K562 (cell line): ENCODE measurements around the gene CLCN1. TPM values are rescaled to one million over a fixed set of nuclear protein-coding genes. Genes with fewer than 3 reads are reported as not detected.

Source experiments
- AFF4 ChIP-seq: sonication (generic); formaldehyde crosslinking; IDR thresholded peaks from 2 replicates; pipeline ENCODE4 v1.8.0; 2023; ENCODE audit warnings: mild to moderate bottlenecking, missing genetic modification reagents
- ETV1 ChIP-seq: fragments of 450-650 bp; conservative IDR thresholded peaks from 2 replicates; pipeline ENCODE4 v1.6.1; 2016; ENCODE audit warnings: missing genetic modification characterization, control low read depth, low read depth, missing compliant biosample characterization
- FOXK1 ChIP-seq: sonication (generic); formaldehyde crosslinking; IDR thresholded peaks from 2 replicates; pipeline ENCODE4 v1.8.0; 2022; ENCODE audit warnings: missing genetic modification reagents, mild to moderate bottlenecking, borderline replicate concordance
- GATAD2B ChIP-seq: fragments of 450-650 bp; IDR thresholded peaks from 2 replicates; pipeline ENCODE4 v1.6.1; 2017; ENCODE audit warnings: mild to moderate bottlenecking, borderline replicate concordance
- HDAC8 ChIP-seq: fragments of 450-650 bp; IDR thresholded peaks from 2 replicates; pipeline ENCODE4 v1.6.1; 2016; ENCODE audit warnings: mild to moderate bottlenecking, missing genetic modification characterization, moderate library complexity, missing compliant biosample characterization
- HNRNPUL1 ChIP-seq: fragments of 200-400 bp; formaldehyde crosslinking; IDR thresholded peaks from 2 replicates; pipeline ENCODE4 v1.6.1; 2017; ENCODE audit warnings: low read length
- HOXB6 ChIP-seq: fragments of 250-450 bp; sonication (Bioruptor Pico); IDR thresholded peaks from 2 replicates; pipeline ENCODE4 v1.5.1; 2022; ENCODE audit warnings: mild to moderate bottlenecking, borderline replicate concordance
- MTF1 ChIP-seq: fragments of 250-450 bp; sonication (Bioruptor Pico); IDR thresholded peaks from 2 replicates; pipeline ENCODE4 v1.9.0; 2021; ENCODE audit warnings: moderate library complexity, mild to moderate bottlenecking, inconsistent platforms, borderline replicate concordance
- RBM17 ChIP-seq: fragments of 200-400 bp; formaldehyde crosslinking; IDR thresholded peaks from 2 replicates; pipeline ENCODE4 v1.6.1; 2017; ENCODE audit warnings: low read depth, mild to moderate bottlenecking, low read length, borderline replicate concordance
- RFX7 ChIP-seq: fragments of 250-450 bp; sonication (Bioruptor Pico); IDR thresholded peaks from 2 replicates; pipeline ENCODE4 v1.5.1; 2021; ENCODE audit warnings: mild to moderate bottlenecking
- RNF2 ChIP-seq: sonication (generic); IDR thresholded peaks from 2 replicates; pipeline ENCODE4 v1.6.1; 2016
- SLC30A9 ChIP-seq: fragments of 250-450 bp; sonication (Bioruptor Pico); IDR thresholded peaks from 2 replicates; pipeline ENCODE4 v1.8.0; 2022; ENCODE audit warnings: mild to moderate bottlenecking, moderate library complexity
- TBP ChIP-seq: optimal IDR thresholded peaks from 2 replicates; pipeline ENCODE3; 2011; ENCODE audit warnings: low read depth, low read length, improper control_type of control experiment
- ZNF518B ChIP-seq: fragments of 250-450 bp; sonication (Bioruptor Pico); IDR thresholded peaks from 2 replicates; pipeline ENCODE4 v1.5.0; 2021; ENCODE audit warnings: mild to moderate bottlenecking, moderate library complexity
- polyA plus RNA-seq, 8 experiments: library from polyadenylated mRNA; depleted of rRNA in 4 of 8; stranded (reverse) in 5 of 8; unstranded in 3 of 8; fragments of >200 nt; fragmentation: Nextera tagmentation in 2 of 8; fragmentation: Illumina TruSeq in 1 of 8; extraction: Ambion mirVana in 2 of 8; extraction: Trizol in 1 of 8; gene quantifications; 2 replicates each; pipeline versions ENCODE4 v1.2.1 to v1.2.3, GENCODE V29; 2011 to 2014; ENCODE audit warnings: inconsistent platforms in 1 of 8, missing spikeins in 1 of 8
- total RNA-seq, 7 experiments: library from RNA; depleted of rRNA in 6 of 7; stranded (reverse); fragments of >200 nt in 6 of 7; fragmentation: Illumina TruSeq in 2 of 7; extraction: Trizol in 2 of 7; gene quantifications; 2 replicates each; pipeline versions ENCODE4 v1.2.1 to v1.2.3, GENCODE V29; 2011 to 2021; ENCODE audit warnings: low replicate concordance in 1 of 7
- TF ChIP-seq, protein P1 (sequence below): fragments of 250-450 bp; sonication (Bioruptor Pico); IDR thresholded peaks from 2 replicates; pipeline ENCODE4 v1.8.0; 2022; ENCODE audit warnings: inconsistent platforms
- TF ChIP-seq, protein P2 (sequence below): fragments of 250-450 bp; sonication (Bioruptor Pico); IDR thresholded peaks from 2 replicates; pipeline ENCODE4 v1.5.0; 2021

CLCN1 gene
- total and polyA plus RNA-seq, 9 of the 15 experiments (the other 6 are each of a cell fraction or from before 2014, with no cell fraction given): 0.01 to 0.11 (median 0.04) TPM; not detected in 4

DNA sequence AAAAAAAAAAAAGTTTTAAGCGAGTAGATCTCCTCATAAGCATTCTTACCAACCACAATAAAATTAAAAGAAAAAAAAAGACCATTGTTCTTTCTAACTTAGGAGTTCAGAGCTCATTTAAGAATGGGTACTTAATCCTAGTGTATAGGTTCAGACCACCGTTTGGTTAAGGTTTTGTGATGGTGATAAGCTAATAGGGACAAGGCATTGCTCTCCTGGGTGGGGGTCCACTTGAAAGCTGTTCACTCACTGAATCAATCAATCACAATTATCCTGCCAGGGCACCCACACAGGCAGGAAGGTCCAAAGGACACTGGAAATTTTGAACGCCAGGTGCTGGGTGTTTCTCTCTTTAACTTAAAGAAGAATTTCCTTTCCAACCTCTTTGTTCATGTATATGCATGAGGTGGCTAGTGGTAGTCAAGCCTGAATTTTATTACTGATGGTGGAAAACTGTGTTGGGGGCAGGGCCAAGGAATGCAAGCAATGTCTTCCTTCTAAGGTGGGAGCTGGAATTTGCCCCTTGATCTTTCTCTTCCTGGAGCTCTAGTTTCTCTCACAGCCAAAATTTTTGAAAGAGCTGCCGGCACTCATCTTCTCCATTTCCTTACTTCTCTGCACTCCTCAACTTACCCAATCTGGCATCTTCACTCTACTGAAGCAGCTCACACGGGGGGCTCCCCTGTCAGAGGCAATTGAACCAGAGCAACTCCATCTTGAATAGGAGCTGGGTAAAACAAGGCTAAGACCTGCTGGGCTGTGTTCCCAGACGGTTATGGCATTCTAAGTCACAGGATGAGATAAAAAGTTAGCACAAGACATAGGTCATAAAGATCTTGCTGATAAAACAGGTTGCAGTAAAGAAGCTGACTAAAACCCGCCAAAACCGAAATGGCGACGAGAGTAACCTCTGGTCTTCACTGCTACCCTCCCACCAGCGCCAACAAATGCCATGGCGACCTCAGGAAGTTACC lies 54.1 kb downstream of the CLCN1 start (continued):
- TF ChIP-seq ETV1 (tag) (peak; percentile 83), SLC30A9 (CRISPR knock-in tag) (peak; percentile 88; the same call in 1 of the 2 replicates), RFX7 (CRISPR knock-in tag) (peak; percentile 94), GATAD2B (no peak), AFF4 (CRISPR knock-in tag) (no peak), HOXB6 (CRISPR knock-in tag) (0 out of 2 replicates have a peak, but pooled peaks have one; percentile 49), TBP (no peak), RBM17 (no peak), FOXK1 (CRISPR knock-in tag) (no peak), ZNF518B (CRISPR knock-in tag) (peak; percentile 90), RNF2 (peak; percentile 52; the same call in 1 of the 2 replicates), MTF1 (CRISPR knock-in tag) (peak; percentile 84; the same call in 1 of the 2 replicates), HNRNPUL1 (no peak), HDAC8 (tag) (peak; percentile 99)
- TF ChIP-seq, protein P1, sequence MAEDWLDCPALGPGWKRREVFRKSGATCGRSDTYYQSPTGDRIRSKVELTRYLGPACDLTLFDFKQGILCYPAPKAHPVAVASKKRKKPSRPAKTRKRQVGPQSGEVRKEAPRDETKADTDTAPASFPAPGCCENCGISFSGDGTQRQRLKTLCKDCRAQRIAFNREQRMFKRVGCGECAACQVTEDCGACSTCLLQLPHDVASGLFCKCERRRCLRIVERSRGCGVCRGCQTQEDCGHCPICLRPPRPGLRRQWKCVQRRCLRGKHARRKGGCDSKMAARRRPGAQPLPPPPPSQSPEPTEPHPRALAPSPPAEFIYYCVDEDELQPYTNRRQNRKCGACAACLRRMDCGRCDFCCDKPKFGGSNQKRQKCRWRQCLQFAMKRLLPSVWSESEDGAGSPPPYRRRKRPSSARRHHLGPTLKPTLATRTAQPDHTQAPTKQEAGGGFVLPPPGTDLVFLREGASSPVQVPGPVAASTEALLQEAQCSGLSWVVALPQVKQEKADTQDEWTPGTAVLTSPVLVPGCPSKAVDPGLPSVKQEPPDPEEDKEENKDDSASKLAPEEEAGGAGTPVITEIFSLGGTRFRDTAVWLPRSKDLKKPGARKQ: 0 out of 2 replicates have a peak, but pooled peaks have one; percentile 6
- TF ChIP-seq, protein P2, sequence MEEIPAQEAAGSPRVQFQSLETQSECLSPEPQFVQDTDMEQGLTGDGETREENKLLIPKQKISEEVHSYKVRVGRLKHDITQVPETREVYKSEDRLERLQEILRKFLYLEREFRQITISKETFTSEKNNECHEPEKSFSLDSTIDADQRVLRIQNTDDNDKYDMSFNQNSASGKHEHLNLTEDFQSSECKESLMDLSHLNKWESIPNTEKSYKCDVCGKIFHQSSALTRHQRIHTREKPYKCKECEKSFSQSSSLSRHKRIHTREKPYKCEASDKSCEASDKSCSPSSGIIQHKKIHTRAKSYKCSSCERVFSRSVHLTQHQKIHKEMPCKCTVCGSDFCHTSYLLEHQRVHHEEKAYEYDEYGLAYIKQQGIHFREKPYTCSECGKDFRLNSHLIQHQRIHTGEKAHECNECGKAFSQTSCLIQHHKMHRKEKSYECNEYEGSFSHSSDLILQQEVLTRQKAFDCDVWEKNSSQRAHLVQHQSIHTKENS (CRISPR knock-in tag): peak; percentile 89
